ENCODE data around the gene BZW1.
"Not testable (repeated sequence)": the region's sequence is repeated elsewhere in the genome, so short reads cannot be mapped to it uniquely, and the experiment has no call there.

BZW1 gene

GRCh38 chr2:200791905-200792304 lies 19.8 kb upstream of the BZW1 start:
- no peak for DNase-seq (ENCODE audit: low read depth)

GRCh38 chr2:200794143-200794542 lies 17.6 kb upstream of the BZW1 start:
- DNase-seq (ENCODE audit: low read depth), result no peak

- no peak for DNase-seq (ENCODE audit: low read depth)
These were observed 16.7 kb upstream of the BZW1 start for GRCh38 chr2:200795028-200795440.

GRCh38 chr2:200796561-200796960 lies 15.1 kb upstream of the BZW1 start:
- DNase-seq (ENCODE audit: low read depth), result no peak

- no peak for DNase-seq (ENCODE audit: low read depth)
These were observed 14.4 kb upstream of the BZW1 start for GRCh38 chr2:200797242-200797770.

GRCh38 chr2:200798514-200798913 lies 13.2 kb upstream of the BZW1 start:
- no peak for DNase-seq (ENCODE audit: low read depth)

GRCh38 chr2:200800458-200800857 lies 11.3 kb upstream of the BZW1 start:
- no peak for DNase-seq (ENCODE audit: low read depth)

- DNase-seq (ENCODE audit: low read depth), result not testable (repeated sequence)
These were observed 10.3 kb upstream of the BZW1 start for GRCh38 chr2:200801431-200801830.

GRCh38 chr2:200809506-200810251 lies 2.0 kb upstream of the BZW1 start:
- no peak for DNase-seq (ENCODE audit: low read depth)

- DNase-seq (ENCODE audit: low read depth), result peak; percentile 62
These were observed 1.3 kb upstream of the BZW1 start for GRCh38 chr2:200810252-200810997.

GRCh38 chr2:200810998-200811332 lies 745 bp upstream of the BZW1 start:
- DNase-seq (ENCODE audit: low read depth), result no peak

- peak; percentile 43 for DNase-seq (ENCODE audit: low read depth)
These were observed 662 bp downstream of the BZW1 start for GRCh38 chr2:200812122-200813022.

- no peak for DNase-seq (ENCODE audit: low read depth)
These were observed 2.6 kb downstream of the BZW1 start for GRCh38 chr2:200814276-200814815.

- DNase-seq (ENCODE audit: low read depth), result no peak
These were observed 3.2 kb downstream of the BZW1 start for GRCh38 chr2:200814917-200815316.

GRCh38 chr2:200818732-200819131 lies 7.0 kb downstream of the BZW1 start:
- DNase-seq (ENCODE audit: low read depth), result not testable (repeated sequence)

- DNase-seq (ENCODE audit: low read depth), result no peak
These were observed 9.0 kb downstream of the BZW1 start for GRCh38 chr2:200820573-200821234.

GRCh38 chr2:200821686-200822245 lies 10.1 kb downstream of the BZW1 start:
- no peak for DNase-seq (ENCODE audit: low read depth)

GRCh38 chr2:200828104-200828503 lies 16.4 kb downstream of the BZW1 start:
- DNase-seq (ENCODE audit: low read depth), result no peak

GRCh38 chr2:200828572-200829257 lies 17.0 kb downstream of the BZW1 start:
- no peak for DNase-seq (ENCODE audit: low read depth)

- no peak for DNase-seq (ENCODE audit: low read depth)
These were observed 17.5 kb downstream of the BZW1 start for GRCh38 chr2:200829258-200829655.

- no peak for DNase-seq (ENCODE audit: low read depth)
These were observed 23.0 kb downstream of the BZW1 start for GRCh38 chr2:200834701-200835100.

All from GM04504 (cell line).